GM18873 (cell line): ENCODE data around the gene ITGAV.

ENCODE experiments used
- ATAC-seq: cut with Tn5 transposase; IDR thresholded peaks from one replicate; pipeline ENCODE4 v1.9.1; 2021; ENCODE audit warnings: mild to moderate bottlenecking, moderate library complexity, moderate number of reproducible peaks; ENCODE audit not compliant: unreplicated experiment, low FRiP score

Gene ITGAV

GRCh38 chr2:186573531-186573930, 16.3 kb upstream of the ITGAV start:
- ATAC-seq, result no peak

DNA sequence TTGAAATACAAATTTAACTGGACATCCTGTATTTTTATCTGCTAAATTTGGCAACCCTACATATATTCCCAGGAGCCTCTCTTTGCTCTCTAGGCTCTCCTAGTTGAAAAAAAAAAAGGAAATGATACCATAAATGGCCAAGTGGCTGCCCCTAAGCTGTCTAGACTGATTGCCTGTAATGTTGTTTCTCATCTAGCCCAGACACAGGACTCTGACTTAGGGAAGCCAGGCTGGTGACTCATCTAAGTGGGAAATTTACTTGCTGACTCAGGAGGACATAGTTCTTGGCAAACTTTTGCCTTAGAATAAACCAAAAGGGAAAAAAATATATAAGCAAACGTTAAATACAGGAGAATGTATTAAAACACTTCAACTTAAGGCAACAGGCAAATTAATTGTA, 14.6 kb upstream of the ITGAV start:
- no peak for ATAC-seq

DNA sequence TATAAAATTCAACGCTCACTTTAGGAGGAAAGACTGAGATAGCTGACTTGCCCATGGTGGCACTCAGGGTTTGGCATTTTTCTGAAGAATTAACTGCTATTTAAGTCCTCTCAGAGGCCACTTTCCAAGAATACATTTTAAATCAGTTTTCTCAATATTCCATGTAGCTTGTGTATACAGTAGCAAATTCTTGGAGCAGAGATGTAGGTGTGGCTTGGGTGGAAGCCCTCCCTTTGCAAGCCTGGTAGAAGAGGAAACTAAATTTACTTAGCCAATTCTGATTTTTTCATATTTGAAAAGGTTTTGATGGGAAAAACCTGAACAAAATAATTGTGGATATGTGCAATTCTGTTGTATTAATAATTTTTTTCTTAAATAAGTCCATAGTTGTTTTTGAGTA, 14.0 kb upstream of the ITGAV start:
- ATAC-seq, result no peak

- no peak for ATAC-seq
Measured at GRCh38 chr2:186576614-186577013, 13.2 kb upstream of the ITGAV start.

DNA sequence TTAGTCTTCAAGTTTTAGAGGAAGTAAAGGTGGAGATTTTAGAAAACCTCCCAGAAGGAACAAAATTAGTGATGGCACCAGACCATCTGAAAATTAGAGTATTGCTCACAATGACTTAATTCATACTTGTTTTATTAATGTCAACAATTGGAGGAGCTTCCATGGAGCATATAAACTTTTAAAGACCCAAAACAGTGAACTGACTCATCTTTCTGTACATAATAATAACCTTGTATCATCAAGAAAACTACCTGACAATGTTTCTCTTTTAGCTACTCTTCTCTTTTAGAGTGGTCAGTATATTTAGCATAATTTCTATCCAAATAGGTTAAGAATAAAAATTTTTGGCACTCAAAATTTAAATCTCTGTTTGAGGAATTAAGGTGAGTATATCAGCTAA, 7.2 kb upstream of the ITGAV start:
- no peak for ATAC-seq

- ATAC-seq, result no peak
Measured at GRCh38 chr2:186584053-186584452, 5.8 kb upstream of the ITGAV start.

- no peak for ATAC-seq
Measured at GRCh38 chr2:186588421-186588820, 1.4 kb upstream of the ITGAV start.

- ATAC-seq, result no peak
Measured at GRCh38 chr2:186588940-186589611, 780 bp upstream of the ITGAV start.

DNA sequence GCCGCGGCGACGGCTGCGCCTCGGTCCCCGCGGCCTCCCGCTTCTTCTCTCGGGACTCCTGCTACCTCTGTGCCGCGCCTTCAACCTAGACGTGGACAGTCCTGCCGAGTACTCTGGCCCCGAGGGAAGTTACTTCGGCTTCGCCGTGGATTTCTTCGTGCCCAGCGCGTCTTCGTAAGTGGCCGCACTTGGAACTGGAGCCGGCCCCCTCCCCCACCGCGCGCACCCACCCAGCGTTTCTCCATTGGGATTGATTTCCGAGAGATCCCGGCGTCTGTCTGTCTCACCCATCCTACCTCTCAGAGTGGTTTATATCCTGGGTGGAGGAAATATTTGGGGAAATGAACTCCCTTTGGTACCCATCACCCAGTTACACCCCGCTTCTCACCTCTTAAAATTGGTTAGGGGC, 498 bp downstream of the ITGAV start:
- no peak for ATAC-seq

- ATAC-seq, result no peak
Measured at GRCh38 chr2:186590759-186591505, 1.1 kb downstream of the ITGAV start.

DNA sequence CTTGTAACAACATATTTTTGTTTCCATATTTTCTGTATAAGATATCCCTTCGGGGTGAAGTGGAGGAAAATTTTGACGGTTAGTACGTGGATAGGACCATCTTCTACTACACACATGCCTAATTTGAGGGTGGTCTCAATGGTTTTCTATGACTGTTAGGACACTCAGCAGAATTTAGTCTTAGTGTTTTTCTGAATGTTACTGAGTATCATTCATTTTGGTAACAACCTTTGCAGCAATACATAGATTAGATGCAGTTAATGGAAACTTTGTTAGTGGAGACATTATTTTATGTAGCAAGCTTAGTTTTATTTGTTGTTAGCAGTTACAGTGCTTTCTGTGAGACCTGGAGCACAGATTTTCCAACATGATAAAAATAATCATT, 1.6 kb downstream of the ITGAV start:
- ATAC-seq, result no peak

- ATAC-seq, result no peak
Measured at GRCh38 chr2:186592137-186592875, 2.5 kb downstream of the ITGAV start.

- no peak for ATAC-seq
Measured at GRCh38 chr2:186593523-186593922, 3.7 kb downstream of the ITGAV start.

- no peak for ATAC-seq
Measured at GRCh38 chr2:186594001-186594722, 4.3 kb downstream of the ITGAV start.

DNA sequence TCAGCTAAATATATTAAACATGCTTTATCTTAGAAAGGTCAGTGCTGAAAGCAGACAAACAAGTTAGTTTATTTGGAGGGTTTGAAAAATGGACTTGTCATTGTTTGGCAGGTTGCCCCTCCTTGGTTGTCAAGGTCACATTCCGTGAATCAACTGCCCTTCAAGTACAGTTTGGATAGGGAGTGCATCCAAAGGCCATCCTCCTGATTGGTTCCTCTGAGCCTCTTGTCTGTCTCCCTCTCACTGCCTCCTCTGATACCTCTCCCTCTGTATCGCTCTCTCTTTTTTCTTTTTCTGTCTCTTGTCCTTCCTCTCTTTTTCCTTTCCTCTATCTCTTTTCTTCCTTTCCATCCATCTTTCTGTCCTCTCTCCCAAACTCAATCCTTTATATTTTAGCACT, 5.4 kb downstream of the ITGAV start:
- ATAC-seq, result no peak

GRCh38 chr2:186599186-186599778, 9.4 kb downstream of the ITGAV start:
- ATAC-seq, result no peak

- no peak for ATAC-seq
Measured at GRCh38 chr2:186603286-186603685, 13.4 kb downstream of the ITGAV start.

DNA sequence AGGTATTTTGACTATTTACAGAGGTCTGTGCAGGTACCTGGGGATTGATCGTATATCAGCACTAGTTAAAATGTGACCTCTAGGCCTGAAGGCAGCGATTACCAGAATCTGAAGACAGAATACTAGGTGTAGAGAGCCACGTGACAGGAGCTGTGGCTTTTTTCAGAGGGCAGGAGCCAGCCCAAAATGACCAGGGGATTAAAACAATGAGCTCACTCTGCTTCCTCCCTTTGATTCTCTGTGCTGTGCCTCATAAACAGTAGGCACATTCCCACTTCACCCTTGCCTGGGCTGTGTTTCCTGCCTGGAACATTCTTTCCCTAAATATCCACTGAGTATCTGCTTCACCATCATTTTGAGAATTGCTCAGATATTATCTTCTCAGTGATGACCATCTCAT, 15.2 kb downstream of the ITGAV start:
- no peak for ATAC-seq

DNA sequence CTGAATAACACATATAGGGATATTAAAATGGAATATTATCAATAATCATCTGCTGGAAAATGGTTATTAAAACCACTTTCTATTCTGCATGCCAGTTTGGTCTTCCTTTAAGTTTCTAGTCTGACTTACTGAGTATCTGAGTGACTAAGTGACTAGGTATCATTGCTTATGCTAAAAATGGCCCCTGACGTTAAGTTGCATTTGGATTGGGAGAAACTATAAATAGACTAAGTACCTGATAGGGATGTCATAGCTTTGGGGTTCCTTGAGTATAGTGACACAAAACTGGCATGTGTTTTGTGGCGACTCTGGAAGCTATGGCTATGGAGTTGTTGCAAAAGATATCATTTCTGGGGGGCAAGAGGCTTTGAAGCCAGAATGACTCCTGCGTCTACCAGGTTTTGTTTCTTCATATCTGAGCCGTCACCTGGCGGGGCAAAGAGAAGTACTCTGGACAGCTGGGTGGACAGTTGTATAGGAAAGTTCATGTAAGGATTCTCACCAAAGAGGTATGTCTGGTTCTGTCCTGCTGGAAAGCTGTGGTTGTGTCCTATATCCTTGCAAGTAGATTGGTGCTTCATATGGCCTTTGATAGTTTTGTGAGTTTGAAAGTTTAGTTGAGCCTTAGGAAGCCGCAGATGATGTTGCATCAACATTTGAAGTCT, 17.9 kb downstream of the ITGAV start:
- ATAC-seq, result no peak

- no peak for ATAC-seq
Measured at GRCh38 chr2:186610785-186611184, 20.9 kb downstream of the ITGAV start.
